ENCODE measurements around the gene IP6K2. TPM values are rescaled to one million over a fixed set of nuclear protein-coding genes. Genes with fewer than 3 reads are reported as not detected.
"Not testable (repeated sequence)": the region's sequence is repeated elsewhere in the genome, so short reads cannot be mapped to it uniquely, and the experiment has no call there.

Gene IP6K2
- total and polyA plus RNA-seq, 2 experiments from 2014 or later: 97.0 to 97.4 TPM

GRCh38 chr3:48741226-48741625 lies 24.2 kb upstream of the IP6K2 start:
- H3K9me3 Mint-ChIP-seq; DNase-seq (ENCODE audit: low spot score); H3K4me3 Mint-ChIP-seq; H3K27ac ChIP-seq (ENCODE audit: low read depth); H3K79me2 ChIP-seq (replicated peaks; ENCODE audit: insufficient read depth); H3K27me3 Mint-ChIP-seq (ENCODE audit: insufficient read depth, low read depth, poor library complexity); ATAC-seq; H3K36me3 ChIP-seq (ENCODE audit: insufficient read depth); H3F3A ChIP-seq (replicated peaks; ENCODE audit: low read depth); H3K4me2 ChIP-seq; H2AFZ ChIP-seq; H3K27me3 ChIP-seq (ENCODE audit: insufficient read depth); H3K36me3 Mint-ChIP-seq (ENCODE audit: low read depth); H3K4me1 ChIP-seq (ENCODE audit: insufficient read depth); H3K4me3 ChIP-seq; H3K4me1 Mint-ChIP-seq; H3K27ac Mint-ChIP-seq; H4K20me1 ChIP-seq (replicated peaks; ENCODE audit: insufficient read depth); H3K9me2 ChIP-seq (ENCODE audit: insufficient read depth): not testable (repeated sequence)

DNA sequence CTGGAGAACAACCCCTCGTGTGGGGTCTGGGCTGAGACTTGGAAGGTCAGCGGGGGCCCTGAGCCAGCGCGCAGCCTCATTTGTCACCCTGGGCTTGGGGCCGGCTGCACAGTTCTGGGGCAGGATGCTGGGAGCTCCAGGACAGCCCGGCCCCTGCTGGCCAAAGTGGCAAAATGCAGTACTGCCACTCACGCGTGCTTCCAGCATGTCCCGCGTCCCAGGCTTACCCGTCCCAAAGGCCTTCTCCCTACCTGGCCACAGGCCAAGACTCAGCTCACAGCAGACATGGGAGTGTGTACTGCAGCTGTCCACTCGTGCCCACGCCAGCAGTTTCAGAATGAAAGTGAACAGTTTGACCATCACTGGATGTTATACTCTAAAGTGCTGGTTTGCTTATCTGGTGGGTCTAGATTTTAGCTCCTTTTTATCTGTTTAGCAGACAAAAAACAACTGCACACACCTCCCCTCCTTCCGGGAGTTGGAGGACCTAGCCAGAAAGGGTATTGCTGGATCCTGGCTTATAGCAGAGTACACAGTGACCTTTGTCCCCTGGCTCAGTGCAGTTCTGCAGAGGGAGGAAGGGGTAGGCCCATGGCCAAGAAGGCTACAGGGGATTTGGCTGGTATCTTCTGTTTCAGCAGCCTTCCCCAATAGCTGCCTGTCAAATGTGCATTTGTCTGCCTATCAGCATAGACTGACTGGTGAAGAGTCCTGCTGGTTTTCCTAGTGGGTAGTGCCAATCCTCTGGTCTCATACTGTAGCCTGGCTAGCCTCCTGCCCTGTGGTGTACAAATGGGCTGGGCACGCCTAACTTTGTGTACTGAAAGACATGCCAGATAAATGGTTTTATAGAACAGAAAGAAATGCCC lies 23.2 kb upstream of the IP6K2 start:
- no peaks in the 10 kb centered on the region for H3K27me3 ChIP-seq (ENCODE audit: insufficient read depth)
- H3K4me3 ChIP-seq: no peak overlapping the region
- no peak overlapping the region for H3K27ac Mint-ChIP-seq
- H3F3A ChIP-seq (replicated peaks; ENCODE audit: low read depth): no peaks in the 10 kb centered on the region
- no peaks in the 10 kb centered on the region for H4K20me1 ChIP-seq (replicated peaks; ENCODE audit: insufficient read depth)
- DNase-seq (ENCODE audit: low spot score) (peak; percentile 94), ATAC-seq (peak; percentile 99)
- TF ChIP-seq CTCF (conservative IDR thresholded peaks at IDR 0.05; ENCODE audit: low read depth in 2 of 2) (peak; percentile 70 to 91), STAT1 (IDR thresholded peaks at IDR 0.05; ENCODE audit: unreplicated experiment) (no peak)
- peaks cover 2% of the 10 kb centered on the region; the same call in 1 of the 3 replicates for H3K9me3 Mint-ChIP-seq
- H3K27me3 Mint-ChIP-seq (ENCODE audit: insufficient read depth, low read depth, poor library complexity): peaks cover 9% of the 10 kb centered on the region
- H3K36me3 ChIP-seq (ENCODE audit: insufficient read depth): no peaks in the 10 kb centered on the region
- H3K4me2 ChIP-seq: no peak overlapping the region
- no peaks in the 10 kb centered on the region for H3K79me2 ChIP-seq (replicated peaks; ENCODE audit: insufficient read depth)
- no peaks in the 10 kb centered on the region for H3K4me1 Mint-ChIP-seq
- no peaks in the 10 kb centered on the region for H3K9me2 ChIP-seq (ENCODE audit: insufficient read depth)
- no peak overlapping the region for H3K27ac ChIP-seq (ENCODE audit: low read depth)
- H3K4me3 Mint-ChIP-seq: no peak overlapping the region
- H3K36me3 Mint-ChIP-seq (ENCODE audit: low read depth): no peaks in the 10 kb centered on the region; the same call in 2 of the 3 replicates
- no peaks in the 10 kb centered on the region for H3K4me1 ChIP-seq (ENCODE audit: insufficient read depth)
- H2AFZ ChIP-seq: peak overlapping the region; percentile 99

DNA sequence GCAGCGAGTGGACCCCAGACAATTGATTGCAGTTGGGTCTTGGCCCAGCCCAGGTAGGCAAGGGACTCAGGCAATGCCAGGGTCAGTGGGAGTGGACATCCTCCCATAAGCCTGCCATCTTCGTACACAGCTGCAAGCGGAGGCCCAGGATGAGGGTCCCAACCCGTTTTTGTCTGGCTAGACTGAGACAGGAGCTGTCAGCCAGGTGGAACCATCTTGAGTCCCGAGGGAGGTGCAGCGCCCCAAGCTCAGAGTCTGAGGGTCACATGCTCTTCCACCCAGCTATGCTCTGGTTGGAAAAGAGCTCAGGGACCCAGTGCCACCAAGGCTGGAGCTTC lies 22.6 kb upstream of the IP6K2 start:
- Mint-ChIP-seq H3K9me3 (peaks cover 5% of the 10 kb centered on the region; the same call in 1 of the 3 replicates), H3K27ac (no peak overlapping the region), H3K4me1 (no peaks in the 10 kb centered on the region), H3K4me3 (no peak overlapping the region), H3K27me3 (ENCODE audit: insufficient read depth, low read depth, poor library complexity) (peaks cover 9% of the 10 kb centered on the region), H3K36me3 (ENCODE audit: low read depth) (no peaks in the 10 kb centered on the region)
- no peaks in the 10 kb centered on the region for H3K4me1 ChIP-seq (ENCODE audit: insufficient read depth)
- no peak overlapping the region for H3K27ac ChIP-seq (ENCODE audit: low read depth)
- H3K4me3 ChIP-seq: no peak overlapping the region
- H3K27me3 ChIP-seq (ENCODE audit: insufficient read depth): no peaks in the 10 kb centered on the region
- ATAC-seq (peak; percentile 44), DNase-seq (ENCODE audit: low spot score) (no peak)
- no peaks in the 10 kb centered on the region for H3K9me2 ChIP-seq (ENCODE audit: insufficient read depth)
- TF ChIP-seq NANOG (IDR thresholded peaks at IDR 0.05; ENCODE audit: borderline replicate concordance) (no peak), EZH2 (IDR thresholded peaks at IDR 0.05; ENCODE audit: low read depth, unreplicated experiment) (no peak), POLR2AphosphoS5 (IDR thresholded peaks at IDR 0.05; ENCODE audit: low read depth) (no peak), EZH2phosphoT487 (IDR thresholded peaks at IDR 0.05; ENCODE audit: unreplicated experiment) (no peak)
- peak overlapping the region; percentile 99 for H2AFZ ChIP-seq
- H4K20me1 ChIP-seq (replicated peaks; ENCODE audit: insufficient read depth): no peaks in the 10 kb centered on the region
- no peaks in the 10 kb centered on the region for H3K79me2 ChIP-seq (replicated peaks; ENCODE audit: insufficient read depth)
- H3K4me2 ChIP-seq: no peak overlapping the region
- H3K36me3 ChIP-seq (ENCODE audit: insufficient read depth): no peaks in the 10 kb centered on the region
- no peaks in the 10 kb centered on the region for H3F3A ChIP-seq (replicated peaks; ENCODE audit: low read depth)

Measured in GM23338 (cell line).